Fibroblast of skin of right biceps (primary cell): ENCODE data around the gene PRPF4.
"Not testable (repeated sequence)": the region's sequence is repeated elsewhere in the genome, so short reads cannot be mapped to it uniquely, and the experiment has no call there.

Source experiments
- DNase-seq: peaks from one replicate; pipeline ENCODE4 v3.0.0-alpha.2; 2013

Gene PRPF4

DNA sequence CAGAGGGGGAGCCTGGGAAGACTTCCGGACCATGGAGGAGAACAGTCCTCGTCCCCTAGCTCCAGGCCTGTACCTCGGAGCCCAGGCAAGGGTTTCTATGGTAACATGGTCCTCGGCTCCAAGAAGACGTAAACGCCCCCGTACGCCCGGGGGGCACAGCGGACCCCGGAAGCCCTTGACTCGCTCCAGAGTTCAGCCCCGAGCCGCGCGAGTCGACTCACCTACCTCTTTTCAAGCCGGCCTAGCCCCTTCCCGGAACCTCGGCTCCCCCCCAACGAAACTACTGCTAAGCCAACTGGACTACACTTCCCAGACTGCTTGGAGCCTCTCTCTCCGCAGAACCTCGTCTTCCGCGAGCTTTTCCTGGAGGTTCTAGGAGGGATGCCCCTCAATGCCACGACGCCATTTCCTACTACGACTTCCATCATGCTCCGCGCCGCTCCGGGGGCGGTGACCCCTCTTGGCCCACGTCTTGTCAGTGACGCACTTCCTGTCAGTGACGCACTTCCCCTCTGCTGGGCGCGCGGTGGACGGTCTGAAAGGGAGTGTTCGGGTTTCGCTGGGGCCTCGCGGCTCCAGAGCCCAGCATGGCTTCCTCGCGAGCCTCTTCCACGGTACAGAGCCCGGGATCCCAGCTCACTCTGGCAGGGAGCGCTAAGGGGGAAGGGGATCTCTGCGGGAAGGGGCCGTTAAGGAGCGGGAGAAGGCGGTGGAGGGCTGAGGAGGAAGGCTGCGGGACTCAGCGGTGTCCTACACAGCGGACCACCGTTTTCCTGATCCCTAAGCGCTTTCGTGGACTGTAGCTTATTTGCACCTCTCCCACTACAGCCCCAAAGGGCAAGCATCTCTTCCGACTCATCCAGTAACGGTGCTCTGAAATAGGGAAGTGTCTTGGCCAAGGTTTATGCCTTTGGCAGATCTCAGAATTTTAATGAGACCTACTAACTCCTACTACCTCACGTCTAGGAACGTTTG lies at the start of gene PRPF4, which contains the start of gene CDC26:
PRPF4 (plus strand) TSS at position 502 of the 975 bp plus-strand sequence; CDS start at position 588, 86 bp downstream.
CDC26 (minus strand) TSS at position 416 of the 975 bp plus-strand sequence. CDS start 3,065 bp downstream, outside the sequence.
- DNase-seq, result peak; percentile 99

DNA sequence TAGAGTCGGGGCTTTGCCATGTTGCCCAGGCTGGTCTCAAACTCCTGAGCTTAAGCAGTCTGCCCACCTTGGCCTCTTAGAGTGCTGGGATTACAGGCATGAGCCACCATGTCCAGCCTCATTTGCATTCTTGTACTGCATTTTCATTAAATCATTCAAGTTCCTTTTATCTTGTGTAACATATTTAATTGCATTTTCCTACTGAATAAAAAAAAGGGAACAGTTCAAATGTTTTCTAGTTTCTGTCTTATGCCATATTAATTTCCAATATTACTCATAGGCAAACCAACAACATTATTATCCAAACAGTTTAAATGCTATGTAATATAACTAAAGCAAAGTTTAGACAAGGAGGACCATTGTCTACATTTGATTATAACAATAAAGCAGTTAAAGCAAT lies 48.0 kb upstream of the PRPF4 start:
- DNase-seq, result no peak

DNA sequence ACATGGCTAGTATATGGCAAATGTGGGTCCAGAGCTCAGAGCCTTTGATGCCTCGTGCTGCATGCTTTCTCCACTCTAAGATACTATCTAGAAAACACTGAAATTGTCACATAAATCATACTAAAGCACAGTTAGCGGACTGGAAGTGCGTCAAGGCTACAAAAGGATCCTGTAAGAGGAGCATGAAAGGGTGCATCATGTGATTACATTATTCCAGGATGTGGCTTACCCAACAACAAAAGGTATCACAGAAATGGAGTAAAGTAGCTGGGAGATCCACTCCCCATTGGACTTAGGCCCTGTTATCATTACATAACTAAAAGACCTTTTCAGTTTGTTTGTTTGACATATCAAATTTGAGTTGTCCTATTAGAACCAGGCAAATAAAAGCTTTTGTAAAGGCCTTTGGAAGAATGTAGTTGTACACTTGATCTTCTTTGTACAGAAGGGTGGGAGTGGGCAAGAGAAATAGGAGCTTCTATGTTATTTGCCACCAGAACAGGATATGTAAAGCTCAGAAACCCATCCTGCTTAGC lies 47.3 kb upstream of the PRPF4 start:
- DNase-seq, result no peak

DNA sequence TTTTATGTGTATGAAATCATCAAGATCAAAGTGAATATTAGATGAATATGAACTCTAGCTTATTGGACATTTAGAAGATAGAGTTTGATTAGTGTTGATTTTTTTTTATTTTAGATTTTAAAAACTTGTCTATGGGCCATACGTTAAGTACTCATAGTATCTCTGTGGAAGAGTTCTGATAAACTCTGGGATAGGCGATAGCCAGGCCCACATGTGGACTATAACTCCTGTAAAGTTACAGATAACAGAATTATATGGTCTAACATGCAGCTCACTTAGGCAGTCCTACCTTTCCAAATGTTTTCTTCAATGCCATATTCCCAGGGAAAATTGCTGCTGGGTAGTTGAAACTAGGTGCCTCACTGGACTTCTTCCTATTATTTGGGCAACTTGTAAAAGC lies 43.8 kb upstream of the PRPF4 start:
- no peak for DNase-seq

DNA sequence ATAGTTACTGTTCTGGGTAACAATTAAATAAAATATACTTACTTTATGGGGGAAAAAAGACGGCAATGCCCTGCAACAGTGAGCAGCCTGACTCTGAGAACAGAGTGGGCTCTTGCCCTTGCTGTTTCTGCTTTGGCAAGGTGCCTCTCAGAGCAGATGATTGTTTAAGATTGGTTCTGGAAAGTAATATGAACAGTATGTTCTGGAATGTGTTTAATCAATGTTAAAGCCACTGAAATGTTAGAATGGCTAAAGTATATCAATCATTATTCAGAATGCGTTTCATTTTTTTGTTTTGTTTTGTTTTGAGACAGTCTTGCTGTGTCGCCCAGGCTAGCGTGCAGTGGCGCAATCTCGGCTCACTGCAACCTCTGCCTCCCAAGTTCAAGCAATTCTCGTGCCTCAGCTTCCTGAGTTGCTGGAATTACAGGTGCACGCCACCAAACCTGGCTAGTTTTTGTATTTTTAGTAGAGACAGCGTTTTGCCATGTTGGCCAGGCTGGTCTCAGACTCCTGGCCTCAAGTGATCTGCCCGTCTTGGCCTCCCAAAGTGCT lies 39.7 kb upstream of the PRPF4 start:
- peak; percentile 12 for DNase-seq

DNA sequence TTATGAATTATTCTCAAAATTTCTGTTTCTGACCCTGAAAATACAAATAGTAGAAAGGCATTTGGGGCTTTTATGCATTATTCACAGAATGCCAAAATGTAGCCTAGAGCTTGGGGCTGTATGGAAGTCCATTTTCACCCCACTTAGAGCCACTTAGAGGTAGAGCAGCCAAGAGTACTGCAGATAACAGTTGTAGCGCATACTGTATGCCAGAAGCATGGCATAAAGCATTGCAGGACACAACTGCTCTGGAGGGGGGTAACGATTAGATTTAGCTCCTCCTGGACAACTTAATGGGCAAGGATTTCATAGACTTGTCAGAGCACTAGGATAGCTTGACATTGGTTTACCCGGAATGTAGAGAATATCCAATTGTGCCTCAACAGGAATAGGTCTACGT lies 38.4 kb upstream of the PRPF4 start:
- no peak for DNase-seq

DNA sequence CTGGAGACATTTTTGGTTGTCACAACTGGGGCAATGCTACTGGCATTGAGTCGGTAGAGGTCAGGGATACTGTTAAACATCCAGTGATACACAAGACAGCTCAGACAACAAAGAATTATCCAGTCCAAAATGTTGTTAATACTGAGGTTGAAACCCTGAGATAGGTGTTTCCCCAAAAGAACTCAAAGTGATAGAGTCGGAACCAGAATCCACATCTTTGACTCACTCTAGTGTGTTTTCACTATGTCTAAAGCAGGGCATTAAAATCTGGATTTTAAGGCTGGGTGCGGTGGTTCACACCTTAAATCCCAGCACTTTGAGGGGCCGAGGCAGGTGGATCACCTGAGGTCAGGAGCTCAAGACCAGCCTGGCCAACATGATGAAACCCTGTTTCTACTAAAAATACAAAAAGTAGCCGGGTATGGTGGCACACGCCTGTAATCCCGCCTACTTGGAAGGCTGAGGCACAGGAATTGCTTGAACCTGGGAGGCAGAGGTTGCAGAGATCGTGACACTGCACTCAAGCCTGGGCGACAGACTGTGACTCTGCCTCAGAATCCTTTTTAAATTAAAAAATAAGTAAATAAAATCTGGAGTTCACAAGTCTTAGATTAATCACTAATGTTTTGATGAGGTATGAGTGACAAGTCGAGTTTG lies 37.1 kb upstream of the PRPF4 start:
- no peak for DNase-seq

DNA sequence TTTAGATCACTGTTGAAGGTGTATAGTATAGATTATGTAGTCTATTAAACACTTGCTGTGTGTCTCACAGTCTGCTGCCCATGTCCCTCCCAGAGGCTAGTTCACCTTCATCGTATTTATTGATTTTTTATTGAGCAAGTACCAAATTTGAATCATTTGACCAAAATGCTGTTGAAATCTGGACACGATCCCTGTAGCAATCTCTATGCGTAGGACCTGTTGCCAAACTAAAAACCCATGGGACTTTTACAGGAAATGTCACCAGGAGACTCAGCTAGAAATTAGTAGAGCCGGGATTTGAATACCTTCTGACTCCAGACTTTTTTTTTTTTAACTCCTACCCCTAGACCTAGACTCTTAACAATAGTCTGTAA lies 36.6 kb upstream of the PRPF4 start:
- DNase-seq, result no peak

DNA sequence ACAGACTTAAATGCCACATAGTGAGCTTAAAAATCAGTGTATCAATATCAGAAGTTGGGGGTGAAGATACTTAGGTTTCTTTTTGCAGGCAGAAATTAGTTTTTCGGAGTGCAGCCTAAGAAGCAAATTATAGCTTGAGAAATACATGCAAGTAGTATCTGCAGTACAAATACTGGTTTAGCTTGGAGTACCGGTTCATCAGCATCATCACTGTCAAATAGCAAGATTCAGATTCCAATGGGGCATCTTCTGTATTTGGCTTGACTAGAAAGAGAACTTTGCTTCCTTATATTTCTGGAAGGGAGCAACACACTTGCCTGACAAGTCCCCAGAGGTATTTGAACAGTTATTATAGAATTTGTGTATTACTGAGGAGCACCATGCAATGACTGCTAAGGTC lies 34.3 kb upstream of the PRPF4 start:
- no peak for DNase-seq

DNA sequence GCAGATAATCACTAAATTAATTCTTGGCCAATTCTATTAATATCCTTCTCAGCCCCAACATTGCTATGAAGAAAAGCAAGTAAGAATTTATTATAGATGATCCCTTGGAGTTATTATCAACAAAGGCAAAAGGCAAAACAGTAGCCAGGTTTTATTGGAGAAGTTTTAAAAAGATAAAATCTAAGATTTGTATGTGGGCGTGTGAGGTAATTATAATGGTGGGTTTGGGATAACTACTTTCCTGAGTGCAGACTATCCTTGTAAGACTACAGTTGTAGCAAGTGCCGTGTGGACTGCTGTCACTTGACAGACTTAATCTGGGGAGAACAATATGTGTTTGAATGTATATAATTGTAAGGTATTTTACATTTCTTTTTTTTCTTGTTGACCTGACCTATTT lies 30.9 kb upstream of the PRPF4 start:
- DNase-seq, result no peak

DNA sequence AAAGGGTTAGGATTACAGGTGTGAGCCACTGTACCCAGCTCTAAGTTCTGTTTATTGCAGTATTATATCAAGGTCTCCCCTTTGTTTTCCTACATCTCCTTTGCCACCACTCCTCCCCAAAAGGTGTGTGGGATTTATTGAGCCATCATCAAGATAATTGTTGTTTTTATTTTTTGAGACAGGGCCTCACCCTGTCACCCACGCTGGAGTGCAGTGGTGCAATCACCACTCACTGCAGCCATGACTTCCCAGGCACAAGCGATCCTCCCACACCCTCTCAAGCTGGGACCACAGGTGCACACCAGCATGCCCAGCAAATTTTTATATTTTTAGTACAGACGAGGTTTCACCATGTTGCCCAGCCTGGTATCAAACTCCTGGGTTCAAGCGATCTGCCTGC lies 29.6 kb upstream of the PRPF4 start:
- DNase-seq, result no peak

DNA sequence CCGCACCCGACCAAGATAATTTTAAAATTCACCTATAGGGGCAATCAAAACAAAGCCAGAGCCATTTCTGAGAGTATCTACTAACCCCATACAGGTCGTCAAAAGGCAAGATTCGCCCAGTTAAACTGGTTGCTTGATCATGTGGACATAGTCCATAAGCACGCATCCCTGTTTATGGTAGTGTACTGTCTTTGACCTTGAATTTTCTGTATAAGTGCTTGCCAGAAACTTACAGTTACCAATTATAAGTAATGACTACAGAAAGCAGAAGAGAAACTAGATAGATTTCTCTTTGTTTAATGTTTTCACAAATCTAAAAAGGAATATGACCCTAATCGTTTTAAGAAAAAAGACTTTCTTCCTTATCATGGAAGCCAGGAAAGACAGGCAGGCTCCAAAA lies 28.5 kb upstream of the PRPF4 start:
- no peak for DNase-seq

DNA sequence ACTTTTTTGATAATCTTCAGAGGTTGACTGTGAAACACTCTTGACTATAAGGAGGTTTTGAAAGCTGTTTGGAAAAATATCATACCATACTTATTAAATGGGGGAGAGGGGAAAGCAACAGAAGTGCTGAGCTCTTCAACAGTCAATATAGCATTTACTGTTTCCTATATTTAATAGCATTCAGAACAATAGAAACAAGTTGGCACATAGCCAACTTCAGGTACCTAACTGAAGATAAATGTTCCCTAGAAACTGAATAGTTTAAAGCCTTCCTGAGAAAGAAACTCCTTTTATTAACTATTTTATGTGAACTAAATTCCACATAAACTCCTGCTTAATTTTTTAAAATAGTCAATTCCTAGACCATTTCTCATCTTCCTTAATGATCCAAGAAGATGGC lies 27.8 kb upstream of the PRPF4 start:
- DNase-seq, result no peak

DNA sequence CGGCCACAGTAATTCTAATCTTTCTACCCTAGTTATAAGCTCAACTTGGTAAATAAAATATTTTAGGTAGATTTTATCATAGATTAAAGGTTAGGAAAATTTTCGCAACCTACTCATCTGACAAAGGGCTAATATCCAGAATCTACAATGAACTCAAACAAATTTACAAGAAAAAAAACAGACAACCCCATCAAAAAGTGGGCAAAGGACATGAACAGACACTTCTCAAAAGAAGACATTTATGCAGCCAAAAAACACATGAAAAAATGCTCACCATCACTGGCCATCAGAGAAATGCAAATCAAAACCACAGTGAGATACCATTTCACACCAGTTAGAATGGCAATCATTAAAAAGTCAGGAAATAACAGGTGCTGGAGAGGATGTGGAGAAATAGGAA lies 25.8 kb upstream of the PRPF4 start:
- DNase-seq, result not testable (repeated sequence)

DNA sequence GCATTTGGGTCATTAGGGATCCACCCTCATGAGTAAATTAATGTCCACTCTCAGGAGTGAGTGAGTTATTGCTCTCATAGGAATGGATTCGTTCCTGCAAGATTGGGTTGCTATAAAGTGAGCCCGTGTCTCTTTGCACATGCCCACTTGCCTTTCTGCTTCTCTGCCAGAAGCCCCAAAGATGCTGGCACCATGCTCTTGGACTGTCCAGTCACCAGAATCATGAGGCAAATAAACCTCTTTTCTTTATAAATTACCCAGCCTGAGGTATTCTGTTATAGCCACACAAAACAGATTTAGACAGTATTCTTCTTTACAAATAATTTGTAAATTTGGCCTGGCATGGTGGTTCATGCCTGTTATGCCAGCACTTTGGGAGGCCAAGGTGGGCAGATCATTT lies 24.7 kb upstream of the PRPF4 start:
- DNase-seq, result no peak

DNA sequence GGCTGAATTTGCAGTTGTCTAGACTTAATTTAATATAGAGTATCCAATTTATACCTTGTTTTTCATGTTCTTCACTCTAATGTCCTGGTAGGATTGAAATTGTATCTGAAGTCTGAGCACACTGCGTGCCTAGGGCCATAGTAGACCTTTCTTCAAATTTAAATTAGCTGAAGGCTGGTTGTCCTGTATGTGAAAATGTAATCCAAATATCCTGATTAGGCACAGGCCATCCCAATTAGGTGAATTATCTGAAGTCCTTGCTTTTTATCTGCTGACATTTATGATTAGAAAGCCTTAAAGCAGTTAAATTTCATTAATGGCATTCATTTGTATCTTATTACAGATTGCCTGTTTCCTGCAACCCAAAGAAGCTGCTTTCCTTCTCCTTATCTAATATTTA lies 20.5 kb upstream of the PRPF4 start:
- no peak for DNase-seq

DNA sequence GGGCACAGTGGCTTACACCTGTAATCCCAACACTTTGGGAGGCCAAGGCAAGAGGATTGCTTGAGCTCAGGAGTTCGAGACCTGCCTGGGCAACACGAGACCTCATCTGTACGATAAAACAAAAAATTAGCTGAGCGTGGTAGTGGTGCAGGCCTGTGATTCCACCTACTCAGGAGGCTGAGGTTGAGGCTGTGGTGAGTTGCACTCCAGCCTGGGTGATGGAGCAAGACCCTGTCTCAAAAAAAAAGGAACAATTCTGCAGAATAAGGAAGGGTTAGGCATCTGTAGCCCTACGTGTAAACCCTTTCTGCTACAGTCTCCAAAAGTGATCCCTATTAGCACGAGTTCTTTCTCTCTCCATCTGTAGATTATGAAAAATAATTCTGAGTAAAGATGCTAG lies 20.0 kb upstream of the PRPF4 start:
- DNase-seq, result no peak

DNA sequence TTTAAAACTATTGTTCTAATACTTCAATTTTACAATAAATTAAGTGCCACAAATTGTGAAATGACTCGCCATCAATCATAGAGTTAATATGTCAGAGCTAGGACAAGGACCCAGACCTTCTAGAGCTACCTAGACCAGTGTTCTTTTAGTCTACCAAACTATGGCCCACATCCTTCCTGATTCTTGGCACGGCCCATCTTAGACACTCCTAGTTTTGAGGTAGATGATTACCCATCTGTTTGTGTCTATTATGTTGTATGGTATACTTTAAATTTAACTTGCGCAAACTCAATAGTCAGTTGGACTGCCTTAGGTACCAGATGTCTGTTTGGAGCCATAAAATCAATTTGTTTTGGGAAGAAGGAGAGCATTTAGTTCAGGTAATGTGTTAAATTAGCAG lies 17.6 kb upstream of the PRPF4 start:
- DNase-seq, result no peak

DNA sequence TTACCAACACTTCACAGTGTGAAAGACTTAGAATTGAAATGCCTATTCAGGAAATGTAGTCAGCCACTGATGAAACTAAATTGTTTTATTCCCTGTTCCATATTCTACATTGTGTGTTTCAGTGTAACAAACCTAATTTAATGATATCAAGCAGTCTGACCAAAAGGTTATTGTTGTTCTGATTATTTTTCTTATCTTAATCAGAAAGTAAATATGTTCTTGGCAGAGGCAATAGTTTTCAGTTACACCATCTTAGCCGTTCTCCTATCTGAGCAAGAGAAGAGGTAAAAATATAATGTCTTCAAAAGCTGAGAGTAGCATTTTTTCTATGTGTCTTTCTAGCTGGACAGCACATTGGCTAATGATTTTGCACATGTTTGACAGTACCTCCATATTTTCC lies 17.2 kb upstream of the PRPF4 start:
- DNase-seq, result no peak

DNA sequence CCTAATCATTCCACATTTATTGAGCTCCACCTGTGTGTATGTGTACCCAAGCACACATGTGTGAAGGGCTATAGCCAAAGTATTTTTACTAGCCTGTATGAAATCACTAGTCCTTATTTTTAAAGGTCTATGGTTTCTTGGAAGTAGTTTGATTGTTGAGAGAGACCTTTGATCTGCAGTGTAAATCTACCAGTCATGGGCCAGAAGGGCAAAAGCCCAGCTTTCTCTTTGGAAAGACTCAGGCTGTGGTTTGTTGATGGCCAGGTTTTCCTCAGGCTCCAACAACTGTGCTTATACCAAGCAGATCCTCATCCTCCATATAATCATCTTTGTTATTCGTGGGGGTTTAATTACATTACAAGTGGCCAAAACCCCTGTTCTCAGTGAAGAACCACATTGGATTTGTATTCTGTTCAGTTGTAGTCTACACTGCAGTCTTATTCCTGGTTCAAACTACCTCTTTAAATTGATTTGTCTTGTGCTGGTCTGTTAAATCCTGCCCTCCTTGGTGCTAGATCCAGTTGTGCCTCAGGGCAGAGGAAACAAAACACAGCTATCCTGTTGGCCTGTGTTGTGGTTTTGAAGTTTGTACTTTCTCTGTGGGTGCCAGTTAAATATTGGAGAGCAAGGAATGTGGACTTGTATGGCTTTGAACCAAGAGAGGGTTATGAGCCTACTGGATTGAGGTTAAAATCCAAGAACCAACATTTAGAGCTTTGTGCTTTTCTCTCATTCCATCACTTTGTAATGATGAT lies 13.4 kb upstream of the PRPF4 start:
- no peak for DNase-seq

DNA sequence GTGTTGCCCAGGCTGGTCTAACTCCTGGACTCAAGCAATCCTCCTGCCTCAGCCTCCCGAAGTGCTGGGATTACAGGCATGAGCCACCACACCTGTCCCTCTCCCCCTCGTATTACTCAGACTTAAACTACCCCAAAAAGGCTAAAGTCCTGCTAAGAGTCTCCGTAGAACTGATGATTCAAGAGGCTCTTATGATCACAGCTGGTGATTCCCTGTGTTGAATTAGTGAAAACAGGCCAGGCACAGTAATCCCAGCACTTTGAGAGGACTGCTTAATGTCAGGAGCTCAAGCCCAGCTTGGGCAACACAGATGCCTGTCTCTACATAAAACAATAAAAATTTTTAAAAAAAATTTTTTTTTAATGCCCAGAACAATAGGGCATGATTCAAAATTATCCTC lies 9.3 kb upstream of the PRPF4 start:
- no peak for DNase-seq

DNA sequence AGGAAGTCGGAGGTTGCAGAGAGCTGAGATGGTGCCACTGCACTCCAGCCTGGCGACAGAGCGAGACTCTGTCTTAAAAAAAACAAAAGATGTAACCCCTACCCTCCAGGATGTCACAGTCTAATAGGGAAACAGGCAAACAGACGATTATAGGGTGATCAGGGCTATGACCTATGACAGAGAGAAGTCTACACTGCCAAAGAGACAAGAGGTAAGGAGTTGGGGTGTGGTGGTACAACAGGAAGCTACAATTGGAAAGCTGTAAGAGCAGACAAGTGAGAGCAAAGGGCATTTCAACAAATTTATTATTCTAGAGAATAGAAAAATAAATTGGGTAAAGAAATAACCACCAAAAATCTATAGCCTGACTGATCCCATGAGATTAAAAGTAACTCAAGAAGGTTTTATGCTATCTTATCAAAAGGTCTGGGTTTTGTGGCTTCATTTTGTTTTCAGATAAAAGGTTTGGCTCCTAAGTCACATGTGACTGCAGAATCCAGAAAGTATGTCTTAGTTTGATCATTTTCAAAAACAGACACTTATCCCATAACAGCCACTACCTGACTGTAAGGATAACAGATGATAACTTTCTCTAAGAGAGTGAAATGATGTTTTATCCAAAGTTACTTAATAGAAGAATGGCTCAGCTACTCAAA lies 7.4 kb upstream of the PRPF4 start:
- no peak for DNase-seq
